GM19463 (cell line): Measurements from ENCODE around the gene SH2D5.

Experiments
- ATAC-seq: cut with Tn5 transposase; IDR thresholded peaks from one replicate; pipeline ENCODE4 v1.9.1; 2021; ENCODE audit warnings: mild to moderate bottlenecking, moderate library complexity; ENCODE audit not compliant: unreplicated experiment

The SH2D5 gene

GRCh38 chr1:20732588-20733359, at the start of gene SH2D5:
TSS of gene SH2D5 (minus strand) at chr1:20732703. CDS start at chr1:20728044, 4,659 bp downstream.
- peak; percentile 48 for ATAC-seq

DNA sequence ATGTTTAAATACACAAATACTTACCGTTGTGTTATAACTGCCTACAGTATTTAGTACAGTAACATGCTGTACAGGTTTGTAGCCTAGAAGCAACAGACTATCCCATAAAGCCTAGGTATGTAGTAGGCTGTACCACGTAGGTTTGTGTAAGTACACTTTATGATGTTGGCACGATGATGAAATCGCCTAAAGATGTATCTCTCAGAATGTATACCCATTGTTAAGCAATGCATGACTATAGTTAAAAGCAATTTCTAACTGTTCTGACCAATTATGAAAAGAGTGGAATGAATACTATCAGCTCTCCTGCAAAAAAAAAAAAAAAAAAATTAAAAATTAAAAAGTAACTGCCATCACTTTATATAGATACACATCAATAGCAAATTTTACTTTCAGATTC, 43.2 kb upstream of the SH2D5 start:
- ATAC-seq = no peak

DNA sequence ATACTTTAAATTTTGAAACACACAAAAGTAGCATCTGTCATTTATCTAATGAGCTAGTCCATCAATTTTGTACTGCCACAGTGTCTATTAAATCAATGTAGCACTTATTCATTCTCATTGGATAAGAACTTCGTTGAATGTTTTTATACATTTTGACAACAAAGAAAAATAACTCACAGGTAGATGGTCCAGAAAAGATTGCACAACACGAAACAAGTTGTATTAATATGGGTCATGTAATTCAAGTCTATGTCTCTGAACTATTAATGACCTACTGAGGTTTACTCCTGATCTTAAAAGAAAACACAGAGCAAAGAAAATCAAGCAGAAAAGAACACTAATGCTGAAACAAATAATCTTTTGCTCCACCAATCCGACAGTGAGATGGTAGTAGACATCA, 39.3 kb upstream of the SH2D5 start:
- no peak for ATAC-seq

DNA sequence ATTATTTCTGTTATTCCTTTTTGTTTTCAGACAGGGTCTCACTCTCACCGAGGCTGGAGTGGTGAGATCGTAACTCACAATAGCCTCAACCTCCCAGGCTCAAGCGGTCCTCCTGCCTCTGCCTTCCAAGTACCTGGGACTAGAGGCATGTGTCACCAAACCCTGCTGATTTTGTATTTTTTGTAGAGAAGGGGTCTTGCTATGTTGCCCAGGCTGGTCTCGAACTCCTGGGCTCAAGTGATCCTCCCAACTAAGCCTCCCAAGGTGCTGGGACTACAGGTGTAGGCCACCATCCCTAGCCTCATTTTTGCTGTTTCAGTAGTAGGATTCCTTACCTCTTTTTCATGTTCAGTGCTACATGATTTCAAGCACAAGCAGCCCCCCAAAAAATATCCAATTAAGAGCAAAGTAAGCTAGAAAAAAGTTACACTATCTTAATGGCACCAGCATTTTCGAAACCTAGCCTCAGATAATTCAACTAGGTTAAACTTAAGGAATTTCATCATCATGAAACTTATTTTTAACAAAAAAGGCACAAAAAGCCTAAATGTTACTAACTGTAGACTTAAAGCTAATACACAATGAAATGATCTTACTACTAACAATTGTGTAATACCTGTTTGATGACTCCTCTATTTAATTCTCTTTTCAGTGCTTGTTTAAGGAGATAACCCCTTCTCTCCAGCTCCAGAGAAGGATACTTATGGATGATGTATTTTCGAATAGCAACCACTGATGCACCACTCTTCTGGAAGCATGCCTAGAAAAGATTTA, 38.0 kb upstream of the SH2D5 start:
- no peak for ATAC-seq

- no peak for ATAC-seq
These were observed 34.8 kb upstream of the SH2D5 start for GRCh38 chr1:20767271-20767670.

DNA sequence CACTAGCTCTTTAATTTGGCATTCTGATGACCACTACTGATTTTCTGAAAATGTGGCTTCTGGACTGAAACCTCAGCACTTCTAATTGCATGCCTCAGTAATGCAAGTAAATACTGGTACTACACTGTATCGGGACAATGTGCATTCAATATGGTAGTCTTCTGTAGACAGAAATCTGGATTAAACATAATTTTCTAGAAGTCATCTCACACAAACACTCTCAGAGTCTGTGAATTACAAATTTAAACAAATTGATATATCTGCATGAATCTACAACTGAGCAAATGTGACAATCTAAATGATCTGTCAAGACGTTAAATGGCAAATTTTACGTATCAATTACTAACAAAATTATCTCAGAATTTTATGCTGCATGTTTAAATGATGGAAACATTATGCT, 30.9 kb upstream of the SH2D5 start:
- ATAC-seq = no peak

- ATAC-seq = no peak
These were observed 27.8 kb upstream of the SH2D5 start for GRCh38 chr1:20760322-20760721.

- ATAC-seq = no peak
These were observed 21.1 kb upstream of the SH2D5 start for GRCh38 chr1:20753589-20753988.

DNA sequence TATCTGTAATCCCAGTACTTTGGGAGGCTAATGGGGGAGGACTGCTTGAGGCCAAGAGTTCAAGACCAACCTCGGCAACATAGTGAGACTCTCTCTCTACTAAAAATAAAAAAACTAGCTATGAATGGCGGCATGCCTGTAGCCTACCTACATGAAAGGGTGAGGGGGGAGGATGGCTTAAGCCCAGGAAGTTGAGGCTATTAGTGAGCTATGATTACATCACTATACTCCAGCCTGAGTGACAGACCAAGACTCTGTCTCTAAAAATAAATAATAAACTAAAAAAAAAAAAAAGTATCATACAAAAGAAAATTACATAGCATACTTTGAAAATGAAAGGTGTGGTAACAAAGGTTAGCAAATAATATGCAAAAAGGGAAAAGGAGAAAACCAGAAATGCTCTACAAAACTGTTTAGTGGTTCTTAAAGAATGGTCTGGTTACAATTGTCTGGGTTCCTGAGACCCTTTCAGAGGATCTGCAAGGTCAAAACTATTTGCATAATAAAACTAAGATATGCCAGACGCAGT, 19.0 kb upstream of the SH2D5 start:
- no peak for ATAC-seq

- no peak for ATAC-seq
These were observed 10.2 kb upstream of the SH2D5 start for GRCh38 chr1:20742671-20743070.

- no peak for ATAC-seq
These were observed 8.3 kb upstream of the SH2D5 start for GRCh38 chr1:20740781-20741180.

- no peak for ATAC-seq
These were observed 6.7 kb upstream of the SH2D5 start for GRCh38 chr1:20739225-20739624.

GRCh38 chr1:20735581-20736111, 3.1 kb upstream of the SH2D5 start:
- no peak for ATAC-seq

DNA sequence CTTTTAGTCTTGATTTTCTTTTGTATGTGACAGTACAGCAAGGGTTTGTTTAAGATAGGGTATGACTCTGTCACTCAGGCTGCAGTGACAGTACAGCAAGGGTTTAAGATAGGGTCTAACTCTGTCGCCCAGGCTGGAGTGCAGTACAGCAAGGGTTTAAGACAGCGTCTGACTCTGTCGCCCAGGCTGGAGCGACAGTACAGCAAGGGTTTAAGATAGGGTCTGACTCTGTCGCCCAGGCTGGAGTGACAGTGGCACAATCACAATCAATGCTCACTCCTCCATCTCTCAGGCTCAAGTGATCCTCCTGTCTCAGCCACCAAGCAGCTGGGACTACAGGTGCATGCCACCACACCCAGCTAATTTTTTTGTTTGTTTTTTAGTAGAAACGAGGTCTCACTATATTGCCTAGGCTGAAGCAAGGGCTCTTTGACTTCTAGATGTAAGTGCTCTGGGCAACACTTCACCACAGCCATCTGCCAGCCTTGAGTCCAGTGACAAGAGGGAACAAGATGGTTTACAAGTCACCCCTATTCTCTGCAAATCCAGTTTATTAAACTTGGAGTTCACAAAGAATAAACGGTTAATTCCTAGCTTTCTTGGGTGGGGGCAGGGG, 965 bp upstream of the SH2D5 start:
- no peak for ATAC-seq

DNA sequence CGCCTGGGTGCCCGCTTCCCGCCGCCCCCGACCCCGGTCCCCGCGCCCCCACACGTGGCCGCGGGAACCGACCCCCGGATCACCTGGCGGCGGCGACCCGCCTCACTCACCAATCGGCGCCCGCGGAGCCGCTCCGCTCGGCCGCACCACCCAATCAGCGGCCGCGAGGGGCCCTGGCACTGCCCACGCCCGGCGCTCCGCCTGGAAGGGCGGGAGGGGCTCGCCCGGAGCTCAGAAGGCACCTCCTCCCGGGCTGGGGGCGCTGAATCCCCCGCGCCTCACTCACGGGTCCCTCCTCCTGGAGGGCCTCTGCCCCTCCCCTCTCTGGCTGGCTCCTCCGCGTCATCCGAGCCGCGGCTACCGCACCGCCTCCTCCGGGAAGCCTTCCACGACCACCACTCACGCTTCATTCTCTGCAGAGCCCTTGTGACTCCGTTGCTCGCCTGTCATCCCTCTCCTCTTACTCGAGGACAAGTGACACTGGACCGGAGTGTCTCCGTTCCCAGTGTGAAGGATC, 374 bp downstream of the SH2D5 start:
- peak; percentile 70 for ATAC-seq

DNA sequence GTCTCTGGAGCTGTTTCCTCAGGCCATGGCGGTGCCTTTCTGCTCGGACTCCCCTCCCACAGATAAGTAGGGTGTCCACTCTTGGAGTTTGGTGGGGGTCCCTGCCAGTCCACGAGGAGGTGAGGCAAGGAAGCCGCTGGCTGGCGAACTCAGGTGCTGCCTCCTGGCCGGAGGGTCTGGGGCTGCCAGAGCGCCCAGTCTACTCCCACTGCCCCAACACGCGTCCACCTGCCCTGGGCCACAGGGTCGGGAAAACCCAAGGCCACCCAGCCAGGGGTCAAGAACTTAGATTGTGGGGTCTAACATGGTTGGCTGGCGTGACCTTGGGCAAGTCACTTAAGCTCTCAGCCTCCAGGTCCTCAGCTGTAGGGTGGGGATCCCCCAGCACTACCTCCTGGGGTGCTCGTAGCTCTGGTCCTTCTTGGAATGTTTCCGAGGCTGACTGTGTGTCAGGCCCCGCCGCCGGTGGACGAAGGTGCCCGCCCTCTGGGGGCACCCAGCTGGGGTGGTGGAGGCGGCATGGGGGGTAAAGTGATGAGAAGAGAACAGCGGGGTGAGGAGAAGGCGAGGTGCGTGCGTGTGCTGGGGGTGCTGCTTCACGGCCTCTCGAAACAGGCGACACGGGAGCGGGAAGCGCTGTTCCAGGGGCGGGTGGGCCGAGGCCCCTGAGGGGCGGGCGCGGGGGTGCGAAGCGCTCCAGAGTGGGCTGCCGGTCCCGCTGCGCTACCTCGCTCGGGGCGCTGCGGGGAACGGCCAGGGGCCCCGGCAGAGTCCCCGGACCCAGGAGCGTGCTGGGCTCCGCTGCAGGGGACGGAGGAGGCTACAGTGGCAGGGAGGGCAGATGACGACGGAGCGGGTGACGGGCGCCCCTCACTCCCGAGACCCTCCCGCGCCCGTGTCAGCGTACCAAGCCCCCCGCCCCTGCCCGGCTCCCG, 1.2 kb downstream of the SH2D5 start:
- no peak for ATAC-seq

GRCh38 chr1:20730690-20731056, 1.8 kb downstream of the SH2D5 start:
- ATAC-seq = no peak

GRCh38 chr1:20729990-20730689, 2.4 kb downstream of the SH2D5 start:
- ATAC-seq = no peak

GRCh38 chr1:20729155-20729931, 3.2 kb downstream of the SH2D5 start:
- ATAC-seq = no peak
